GM12878 (cell line): Measurements from ENCODE around the gene ESR1. TPM values are rescaled to one million over a fixed set of nuclear protein-coding genes. Genes with fewer than 3 reads are reported as not detected.
"Not testable (repeated sequence)": the region's sequence is repeated elsewhere in the genome, so short reads cannot be mapped to it uniquely, and the experiment has no call there.

ENCODE experiments used
- ATAC-seq: fragments of 200-7000 bp; cut with Tn5 transposase; 3 replicates; pipeline ENCODE4 v1.9.1; 2020; ENCODE audit warnings: mild to moderate bottlenecking, moderate library complexity
- BruUV-seq: library from RNA; stranded (reverse); fragments of 400-500 nt; replicated peaks from 2 replicates; lab custom pipeline; 2021; lab: Mats Ljungman, UMichigan
- CTCF ChIA-PET: fragments of 300-600 bp; sonication (Branson Sonifier 250); formaldehyde crosslinking; extraction: SDS; loops from one replicate; lab custom pipeline; 2021; ENCODE audit warnings: inconsistent platforms; lab: Yijun Ruan, JAX
- POLR2A ChIA-PET: fragments of 350-600 bp; formaldehyde crosslinking; extraction: SDS; loops from one replicate; lab custom pipeline; 2021; ENCODE audit warnings: inconsistent platforms; lab: Charles Lee
- RAD21 ChIA-PET: fragments of 300-600 bp; sonication (Branson Sonifier 250); formaldehyde crosslinking; loops from one replicate; lab custom pipeline; 2023; ENCODE audit warnings: antibody characterized with exemption; ENCODE audit not compliant: unreplicated experiment; lab: Charles Lee
- SMC1A ChIA-PET: fragments of 300-600 bp; sonication (Branson Sonifier 250); formaldehyde crosslinking; loops from one replicate; lab custom pipeline; 2023; ENCODE audit not compliant: unreplicated experiment, uncharacterized antibody; lab: Charles Lee
- DNase-seq: peaks from one replicate; pipeline ENCODE4 v3.0.0-alpha.2; 2011; ENCODE audit warnings: low read depth, low spot score
- FAIRE-seq: peaks from 3 replicates; lab custom pipeline; 2011; peaks lifted over from hg19 to GRCh38; lab: Jason Lieb, UNC
- H2AFZ ChIP-seq: 2 replicates; pipeline ENCODE4 v1.6.0; 2011; ENCODE audit warnings: low read depth, low read length, control low read depth; ENCODE audit not compliant: control insufficient read depth
- H3K27ac ChIP-seq: 2 replicates; pipeline ENCODE4 v1.5.1; 2011; ENCODE audit warnings: control low read depth; ENCODE audit not compliant: control insufficient read depth, insufficient read depth
- H3K27me3 ChIP-seq, 2 experiments: replicated peaks in 1 of 2; 2 replicates each; pipeline versions ENCODE4 v1.6.0 to v1.6.1; 2011; ENCODE audit warnings: low read length in 1 of 2; ENCODE audit not compliant: control insufficient read depth in 2 of 2, insufficient read depth in 2 of 2
- H3K36me3 ChIP-seq, 2 experiments: 2 replicates each; pipeline ENCODE4 v1.5.1; 2011; ENCODE audit warnings: low read length in 1 of 2; ENCODE audit not compliant: control insufficient read depth in 2 of 2, insufficient read depth in 2 of 2
- H3K4me1 ChIP-seq: 2 replicates; pipeline ENCODE4 v1.6.1; 2011; ENCODE audit warnings: mild to moderate bottlenecking, low read length, moderate library complexity, mixed read lengths; ENCODE audit not compliant: control insufficient read depth, insufficient read depth
- H3K4me2 ChIP-seq: 2 replicates; pipeline ENCODE4 v1.6.0; 2011; ENCODE audit warnings: control low read depth; ENCODE audit not compliant: control insufficient read depth, insufficient read depth
- H3K4me3 ChIP-seq: fragments of 200-600 bp; sonication (generic); 2 replicates; pipeline ENCODE4 v1.5.1; 2016
- H3K79me2 ChIP-seq: 2 replicates; pipeline ENCODE4 v1.6.0; 2011; ENCODE audit warnings: low read length; ENCODE audit not compliant: control insufficient read depth, insufficient read depth
- H3K9ac ChIP-seq: 2 replicates; pipeline ENCODE4 v1.8.0; 2011; ENCODE audit warnings: low read length, control low read depth, mixed read lengths; ENCODE audit not compliant: control insufficient read depth, insufficient read depth
- H3K9me3 ChIP-seq: replicated peaks from 3 replicates; pipeline ENCODE4 v1.5.1; 2011; ENCODE audit warnings: mild to moderate bottlenecking, low read length; ENCODE audit not compliant: control insufficient read depth, insufficient read depth
- H4K20me1 ChIP-seq: 2 replicates; pipeline ENCODE4 v1.6.0; 2011; ENCODE audit not compliant: control insufficient read depth, insufficient read depth
- WGBS: methylation state at CpG from one replicate; pipeline ENCODE4 v1.1.6; 2016; ENCODE audit warnings: low lambda C conversion rate; ENCODE audit not compliant: insufficient replicate concordance, insufficient coverage; ENCODE audit errors: missing lambda C conversion rate; 5-methylcytosine and 5-hydroxymethylcytosine counted together
- in situ Hi-C: fragments of 300-500 bp; cut with MboI; formaldehyde crosslinking; loops from 9 replicates; pipeline ENCODE4 v1.14.3; 2018; ENCODE audit warnings: mixed read lengths
- intact Hi-C: fragments of 100-400 bp; cut with micrococcal nuclease; formaldehyde crosslinking; loops from one replicate; pipeline ENCODE4 v1.14.2; 2022; ENCODE audit not compliant: unreplicated experiment
- polyA plus RNA-seq, 11 experiments: library from polyadenylated mRNA; depleted of rRNA in 4 of 11; unstranded in 6 of 11; stranded (reverse) in 5 of 11; fragments of >200 nt; fragmentation: Nextera tagmentation in 4 of 11; fragmentation: Illumina TruSeq in 1 of 11; extraction: Ambion mirVana in 4 of 11; extraction: Trizol in 1 of 11; gene quantifications; 1 replicate in 1 of 11; 2 replicates in 10 of 11; pipeline versions ENCODE4 v1.2.1 to v1.2.3, GENCODE V29; 2011 to 2016; ENCODE audit warnings: inconsistent platforms in 2 of 11, missing spikeins in 2 of 11, low read depth in 1 of 11
- total RNA-seq, 4 experiments: library from RNA; depleted of rRNA in 3 of 4; stranded (reverse); fragments of >200 nt in 3 of 4; fragmentation: Illumina TruSeq in 1 of 4; extraction: Trizol in 1 of 4; gene quantifications; 2 replicates each; pipeline versions ENCODE4 v1.2.1 to v1.2.3, GENCODE V29; 2013 to 2021

Gene ESR1
- total and polyA plus RNA-seq, 10 of the 15 experiments (the other 5 are each of a cell fraction or from before 2014, with no cell fraction given): 0.03 to 0.51 (median 0.21) TPM; not detected in 4

- BruUV-seq, H3K27ac ChIP-seq, H2AFZ ChIP-seq, H3K4me1 ChIP-seq, POLR2A ChIA-PET, DNase-seq, in situ Hi-C loops, H3K4me3 ChIP-seq, H3K9ac ChIP-seq, intact Hi-C loops, RAD21 ChIA-PET, H3K27me3 ChIP-seq, FAIRE-seq, H4K20me1 ChIP-seq, H3K36me3 ChIP-seq, H3K79me2 ChIP-seq, ATAC-seq, H3K4me2 ChIP-seq, H3K9me3 ChIP-seq: not testable (repeated sequence)
- SMC1A ChIA-PET: interaction anchor here (1.9 kb wide), 1 partner anchor 336 kb away, joined by 5 read pairs; no protein-coding TSS in a partner anchor
- CTCF ChIA-PET: interaction anchor here (1.0 kb wide), 1 partner anchor 98 kb away, joined by 3 read pairs; no protein-coding TSS in a partner anchor
- WGBS: 84% methylated on average over 5 of the region's 6 CpGs
Observed at GRCh38 chr6:152026744-152027143, 219.3 kb downstream of the ESR1 start.

- H3K27ac ChIP-seq, H3K4me3 ChIP-seq, H3K36me3 ChIP-seq, H3K27me3 ChIP-seq, H4K20me1 ChIP-seq, H3K79me2 ChIP-seq, H3K9ac ChIP-seq, DNase-seq, ATAC-seq, RAD21 ChIA-PET, in situ Hi-C loops, H2AFZ ChIP-seq, BruUV-seq, POLR2A ChIA-PET, intact Hi-C loops, H3K4me2 ChIP-seq, CTCF ChIA-PET, FAIRE-seq, H3K9me3 ChIP-seq, H3K4me1 ChIP-seq, SMC1A ChIA-PET: not testable (repeated sequence)
- WGBS: 58% methylated on average over 4 of the region's 4 CpGs
Observed at GRCh38 chr6:152033765-152034164, 226.3 kb downstream of the ESR1 start.
